ENCODE results near the gene SCARF2.

The SCARF2 gene

GRCh38 chr22:20464912-20465758 is 27.5 kb upstream of the SCARF2 start:
- TF ChIP-seq CTCF (IDR thresholded peaks at IDR 0.05; ENCODE audit: low read depth, low read length): no peak
- no peak for DNase-seq (ENCODE audit: extremely low read depth, low read depth)

GRCh38 chr22:20464096-20464614 is 26.5 kb upstream of the SCARF2 start:
- no peak for DNase-seq (ENCODE audit: extremely low read depth, low read depth)
- TF ChIP-seq CTCF (IDR thresholded peaks at IDR 0.05; ENCODE audit: low read depth, low read length): no peak

GRCh38 chr22:20463324-20464095 is 25.9 kb upstream of the SCARF2 start:
- DNase-seq (ENCODE audit: extremely low read depth, low read depth): no peak
- TF ChIP-seq CTCF (IDR thresholded peaks at IDR 0.05; ENCODE audit: low read depth, low read length): no peak

GRCh38 chr22:20459862-20460261 is 22.2 kb upstream of the SCARF2 start:
- DNase-seq (ENCODE audit: extremely low read depth, low read depth): no peak
- TF ChIP-seq CTCF (IDR thresholded peaks at IDR 0.05; ENCODE audit: low read depth, low read length): no peak

- no peak for DNase-seq (ENCODE audit: extremely low read depth, low read depth)
- TF ChIP-seq CTCF (IDR thresholded peaks at IDR 0.05; ENCODE audit: low read depth, low read length): no peak
Observed at GRCh38 chr22:20459152-20459542, 21.5 kb upstream of the SCARF2 start.

- DNase-seq (ENCODE audit: extremely low read depth, low read depth): no peak
- no peak for TF ChIP-seq CTCF (IDR thresholded peaks at IDR 0.05; ENCODE audit: low read depth, low read length)
Observed at GRCh38 chr22:20458530-20459151, 21.0 kb upstream of the SCARF2 start.

Data from AG09319 (cell line).